Activated CD8-positive, alpha-beta memory T cell treated with anti-CD3 and anti-CD28 coated beads, Interleukin-2, amount 50 U/mL, for 4 hours (primary cell): ENCODE measurements around the gene SLAMF6.
"Not testable (repeated sequence)": the region's sequence is repeated elsewhere in the genome, so short reads cannot be mapped to it uniquely, and the experiment has no call there.

ENCODE experiments used
- DNase-seq: peaks from one replicate; pipeline ENCODE4 v3.0.0-alpha.2; 2020

SLAMF6 gene

GRCh38 chr1:160500321-160500990 lies 22.6 kb downstream of the SLAMF6 start:
- DNase-seq: no peak

- no peak for DNase-seq
These were observed 23.4 kb downstream of the SLAMF6 start for GRCh38 chr1:160499631-160500030.

- not testable (repeated sequence) for DNase-seq
These were observed 24.6 kb downstream of the SLAMF6 start for GRCh38 chr1:160498301-160499065.

GRCh38 chr1:160496334-160496733 lies 26.7 kb downstream of the SLAMF6 start:
- no peak for DNase-seq

- DNase-seq: no peak
These were observed 28.4 kb downstream of the SLAMF6 start for GRCh38 chr1:160494620-160495019.

GRCh38 chr1:160492617-160493016 lies 30.4 kb downstream of the SLAMF6 start:
- DNase-seq: no peak

- no peak for DNase-seq
These were observed 31.1 kb downstream of the SLAMF6 start for GRCh38 chr1:160491981-160492380.

- no peak for DNase-seq
These were observed 32.0 kb downstream of the SLAMF6 start for GRCh38 chr1:160491017-160491416.

GRCh38 chr1:160489513-160490261 lies 33.4 kb downstream of the SLAMF6 start:
- DNase-seq: no peak

- DNase-seq: no peak
These were observed 34.6 kb downstream of the SLAMF6 start for GRCh38 chr1:160488347-160489058.

GRCh38 chr1:160486453-160486852 lies 36.6 kb downstream of the SLAMF6 start:
- no peak for DNase-seq

- DNase-seq: no peak
These were observed 39.4 kb downstream of the SLAMF6 start for GRCh38 chr1:160483505-160484185.

GRCh38 chr1:160481979-160482596 lies 41.0 kb downstream of the SLAMF6 start:
- DNase-seq: no peak

GRCh38 chr1:160480781-160481180 lies 42.3 kb downstream of the SLAMF6 start:
- DNase-seq: peak; percentile 32

GRCh38 chr1:160479091-160479490 lies 44.0 kb downstream of the SLAMF6 start:
- not testable (repeated sequence) for DNase-seq

- no peak for DNase-seq
These were observed 48.4 kb downstream of the SLAMF6 start for GRCh38 chr1:160474392-160475242.

- no peak for DNase-seq
These were observed 50.9 kb downstream of the SLAMF6 start for GRCh38 chr1:160472112-160472511.

GRCh38 chr1:160471253-160471652 lies 51.8 kb downstream of the SLAMF6 start:
- DNase-seq: no peak

GRCh38 chr1:160467576-160467975 lies 55.5 kb downstream of the SLAMF6 start:
- DNase-seq: no peak

- no peak for DNase-seq
These were observed 56.1 kb downstream of the SLAMF6 start for GRCh38 chr1:160466961-160467360.

- no peak for DNase-seq
These were observed 57.9 kb downstream of the SLAMF6 start for GRCh38 chr1:160465123-160465522.
